IMR-90 (cell line): ENCODE measurements around the gene TMTC2.

Experiments
- CEBPB ChIP-seq: IDR thresholded peaks from 2 replicates; pipeline ENCODE4 v1.6.1; 2012; ENCODE audit warnings: low read depth, low read length, improper control_type of control experiment
- CTCF ChIP-seq: conservative IDR thresholded peaks from 2 replicates; pipeline ENCODE4 v1.5.1; 2012; ENCODE audit warnings: mild to moderate bottlenecking, low read depth, low read length, improper control_type of control experiment
- MXI1 ChIP-seq: IDR thresholded peaks from 2 replicates; pipeline ENCODE4 v1.6.1; 2012; ENCODE audit warnings: low read depth, mild to moderate bottlenecking, low read length, moderate library complexity, borderline replicate concordance
- NFE2L2 ChIP-seq: fragments of 150-350 bp; IDR thresholded peaks from 2 replicates; pipeline ENCODE4 v1.6.1; 2016; ENCODE audit warnings: low read depth, mild to moderate bottlenecking, low read length
- POLR2A ChIP-seq: IDR thresholded peaks from 2 replicates; pipeline ENCODE4 v1.6.1; 2012; ENCODE audit warnings: mild to moderate bottlenecking, low read depth, low read length
- SMC3 ChIP-seq: fragments of 150-350 bp; IDR thresholded peaks from 2 replicates; pipeline ENCODE4 v1.6.1; 2016; ENCODE audit warnings: low read depth, mild to moderate bottlenecking, antibody characterized with exemption, low read length, moderate library complexity
- USF2 ChIP-seq: fragments of 150-350 bp; IDR thresholded peaks from 2 replicates; pipeline ENCODE4 v1.6.1; 2017; ENCODE audit warnings: mild to moderate bottlenecking, antibody characterized with exemption, low read length, low read depth

GRCh38 chr12:83082690-83083276, 396.1 kb downstream of the TMTC2 start:
- TF ChIP-seq CEBPB (no peak), USF2 (no peak), CTCF (no peak), NFE2L2 (no peak), MXI1 (no peak), POLR2A (no peak), SMC3 (no peak)
